IMR-90 (cell line): Measurements from ENCODE around the gene DOCK1. TPM values are rescaled to one million over a fixed set of nuclear protein-coding genes. Genes with fewer than 3 reads are reported as not detected.

Experiments used
- ATAC-seq: fragments of 200-7000 bp; cut with Tn5 transposase; 2 replicates; pipeline ENCODE4 v1.9.1; 2020; ENCODE audit warnings: low read depth, mild to moderate bottlenecking, moderate library complexity
- BruUV-seq: library from RNA; stranded (reverse); fragments of 400-500 nt; replicated peaks from 2 replicates; lab custom pipeline; 2021; lab: Mats Ljungman, UMichigan
- CTCF ChIA-PET: fragments of 300-600 bp; formaldehyde crosslinking; extraction: SDS; loops from one replicate; lab custom pipeline; 2021; ENCODE audit warnings: antibody characterized with exemption; lab: Yijun Ruan, JAX
- POLR2A ChIA-PET: fragments of 300-600 bp; sonication (Branson Sonifier 250); formaldehyde crosslinking; loops from one replicate; lab custom pipeline; 2022; ENCODE audit warnings: antibody characterized with exemption; ENCODE audit not compliant: unreplicated experiment; lab: Charles Lee
- DNase-seq: peaks from one replicate; pipeline ENCODE4 v3.0.0; 2013
- H2AFZ ChIP-seq: replicated peaks from 2 replicates; pipeline ENCODE3; 2013; ENCODE audit warnings: low read length, mild to moderate bottlenecking; ENCODE audit not compliant: poor library complexity
- H2AK5ac ChIP-seq: 2 replicates; pipeline ENCODE4 v1.6.1; 2013; ENCODE audit warnings: low read depth, low read length, inconsistent platforms
- H2AK9ac ChIP-seq: replicated peaks from 2 replicates; pipeline ENCODE3; 2013; ENCODE audit warnings: mild to moderate bottlenecking, low read depth, low read length, moderate library complexity; ENCODE audit not compliant: poor library complexity
- H2BK120ac ChIP-seq: 2 replicates; pipeline ENCODE4 v1.6.1; 2013; ENCODE audit warnings: low read depth, low read length, inconsistent platforms
- H2BK15ac ChIP-seq: 3 replicates; pipeline ENCODE4 v1.6.1; 2013; ENCODE audit warnings: low read depth, low read length, inconsistent platforms
- H2BK20ac ChIP-seq: 2 replicates; pipeline ENCODE4 v1.6.1; 2013; ENCODE audit warnings: low read depth, mild to moderate bottlenecking, inconsistent platforms, low read length, moderate library complexity
- H2BK5ac ChIP-seq: 2 replicates; pipeline ENCODE4 v1.6.1; 2013; ENCODE audit warnings: mild to moderate bottlenecking, low read depth, low read length, inconsistent platforms; ENCODE audit not compliant: poor library complexity, severe bottlenecking
- H3K14ac ChIP-seq: replicated peaks from 2 replicates; pipeline ENCODE4 v1.6.1; 2013; ENCODE audit warnings: low read depth, low read length, inconsistent platforms
- H3K18ac ChIP-seq: 2 replicates; pipeline ENCODE4 v1.6.1; 2013; ENCODE audit warnings: low read depth, low read length, control low read depth
- H3K23ac ChIP-seq: 2 replicates; pipeline ENCODE4 v1.6.1; 2013; ENCODE audit warnings: low read depth, low read length, inconsistent platforms
- H3K27ac ChIP-seq: 2 replicates; pipeline ENCODE4 v1.5.1; 2013; ENCODE audit warnings: mild to moderate bottlenecking, control low read depth, low read length; ENCODE audit not compliant: insufficient read depth
- H3K27me3 ChIP-seq: 2 replicates; pipeline ENCODE4 v1.6.1; 2013; ENCODE audit warnings: low read length; ENCODE audit not compliant: control insufficient read depth, insufficient read depth
- H3K36me3 ChIP-seq: 2 replicates; pipeline ENCODE4 v1.6.1; 2013; ENCODE audit warnings: low read length, mixed read lengths; ENCODE audit not compliant: control insufficient read depth, insufficient read depth
- H3K4ac ChIP-seq: 2 replicates; pipeline ENCODE4 v1.6.1; 2013; ENCODE audit warnings: low read depth, low read length, inconsistent platforms
- H3K4me1 ChIP-seq: 2 replicates; pipeline ENCODE4 v1.6.1; 2013; ENCODE audit warnings: low read length, mixed read lengths; ENCODE audit not compliant: control insufficient read depth, insufficient read depth
- H3K4me2 ChIP-seq: 2 replicates; pipeline ENCODE4 v1.6.1; 2013; ENCODE audit warnings: low read depth, mild to moderate bottlenecking, control low read depth, low read length, moderate library complexity
- H3K4me3 ChIP-seq: 2 replicates; pipeline ENCODE4 v1.5.1; 2013; ENCODE audit warnings: low read depth, mild to moderate bottlenecking, control low read depth, low read length, moderate library complexity; ENCODE audit not compliant: insufficient read depth
- H3K56ac ChIP-seq: 2 replicates; pipeline ENCODE4 v1.6.1; 2013; ENCODE audit warnings: low read length, inconsistent platforms; ENCODE audit not compliant: insufficient read depth; ENCODE audit errors: extremely low read depth
- H3K79me1 ChIP-seq, 2 experiments: 2 replicates each; pipeline ENCODE4 v1.6.1; 2013; ENCODE audit warnings: low read length in 2 of 2, inconsistent platforms in 1 of 2, low read depth in 1 of 2
- H3K9ac ChIP-seq: 2 replicates; pipeline ENCODE4 v1.6.1; 2013; ENCODE audit warnings: low read depth, low read length, control low read depth
- H3K9me1 ChIP-seq: 2 replicates; pipeline ENCODE4 v1.6.1; 2013; ENCODE audit warnings: low read length, inconsistent platforms; ENCODE audit not compliant: insufficient read depth
- H3K9me3 ChIP-seq: 2 replicates; pipeline ENCODE4 v1.6.1; 2013; ENCODE audit warnings: low read length; ENCODE audit not compliant: control insufficient read depth, insufficient read depth
- H4K20me1 ChIP-seq: 2 replicates; pipeline ENCODE4 v1.6.1; 2013; ENCODE audit warnings: low read length, inconsistent platforms; ENCODE audit not compliant: insufficient read depth
- H4K5ac ChIP-seq: 2 replicates; pipeline ENCODE4 v1.6.1; 2013; ENCODE audit warnings: mild to moderate bottlenecking, low read depth, low read length, control low read depth
- H4K8ac ChIP-seq, 2 experiments: 2 replicates each; pipeline ENCODE4 v1.6.1; 2013; ENCODE audit warnings: low read depth in 2 of 2, low read length in 2 of 2, control low read depth in 1 of 2, inconsistent platforms in 1 of 2
- H4K91ac ChIP-seq: 2 replicates; pipeline ENCODE4 v1.6.1; 2013; ENCODE audit warnings: low read depth, low read length, inconsistent platforms; ENCODE audit not compliant: insufficient read depth
- BHLHE40 ChIP-seq: fragments of 150-350 bp; IDR thresholded peaks from 2 replicates; pipeline ENCODE4 v1.6.1; 2016; ENCODE audit warnings: mild to moderate bottlenecking, low read depth, low read length
- CEBPB ChIP-seq: IDR thresholded peaks from 2 replicates; pipeline ENCODE4 v1.6.1; 2012; ENCODE audit warnings: low read depth, low read length, improper control_type of control experiment
- CHD1 ChIP-seq: IDR thresholded peaks from 2 replicates; pipeline ENCODE4 v1.6.1; 2012; ENCODE audit warnings: low read depth, low read length, improper control_type of control experiment
- FOS ChIP-seq: fragments of 150-350 bp; IDR thresholded peaks from 2 replicates; pipeline ENCODE4 v1.6.1; 2016; ENCODE audit warnings: low read depth, low read length
- MAFK ChIP-seq: IDR thresholded peaks from 2 replicates; pipeline ENCODE4 v1.6.1; 2012; ENCODE audit warnings: low read depth, low read length, improper control_type of control experiment
- MAZ ChIP-seq: IDR thresholded peaks from 2 replicates; pipeline ENCODE4 v1.6.1; 2012; ENCODE audit warnings: low read depth, mild to moderate bottlenecking, low read length, improper control_type of control experiment, moderate library complexity, borderline replicate concordance
- MXI1 ChIP-seq: IDR thresholded peaks from 2 replicates; pipeline ENCODE4 v1.6.1; 2012; ENCODE audit warnings: low read depth, mild to moderate bottlenecking, low read length, moderate library complexity, borderline replicate concordance
- NFE2L2 ChIP-seq: fragments of 150-350 bp; IDR thresholded peaks from 2 replicates; pipeline ENCODE4 v1.6.1; 2016; ENCODE audit warnings: low read depth, mild to moderate bottlenecking, low read length
- POLR2A ChIP-seq: IDR thresholded peaks from 2 replicates; pipeline ENCODE4 v1.6.1; 2012; ENCODE audit warnings: mild to moderate bottlenecking, low read depth, low read length
- RAD21 ChIP-seq: IDR thresholded peaks from 2 replicates; pipeline ENCODE4 v1.6.1; 2012; ENCODE audit warnings: low read length, improper control_type of control experiment
- RCOR1 ChIP-seq: IDR thresholded peaks from 2 replicates; pipeline ENCODE4 v1.6.1; 2012; ENCODE audit warnings: mild to moderate bottlenecking, low read length, improper control_type of control experiment; ENCODE audit not compliant: insufficient replicate concordance
- RFX5 ChIP-seq: IDR thresholded peaks from 2 replicates; pipeline ENCODE4 v1.8.0; 2012; ENCODE audit warnings: low read depth, mild to moderate bottlenecking, low read length, moderate library complexity
- SMC3 ChIP-seq: fragments of 150-350 bp; IDR thresholded peaks from 2 replicates; pipeline ENCODE4 v1.6.1; 2016; ENCODE audit warnings: low read depth, mild to moderate bottlenecking, antibody characterized with exemption, low read length, moderate library complexity
- WGBS, 2 experiments: methylation state at CpG; one replicate each; pipeline versions ENCODE4 v1.1.5 to v1.1.7; 2013; ENCODE audit warnings: missing lambda C conversion rate in 2 of 2; ENCODE audit not compliant: insufficient read length in 1 of 2; ENCODE audit errors: extremely low coverage in 2 of 2; 5-methylcytosine and 5-hydroxymethylcytosine counted together
- dilution Hi-C: fragments of 300-500 bp; cut with HindIII; formaldehyde crosslinking; loops from one replicate; pipeline ENCODE4 v1.14.3; 2018; ENCODE audit warnings: low sequenced_read_pairs; ENCODE audit not compliant: unreplicated experiment
- in situ Hi-C: fragments of 300-500 bp; cut with MboI; formaldehyde crosslinking; loops from 3 replicates; pipeline ENCODE4 v1.14.3; 2019; ENCODE audit warnings: low sequenced_read_pairs, inconsistent platforms, mixed read lengths
- intact Hi-C: fragments of 100-400 bp; cut with micrococcal nuclease; formaldehyde crosslinking; loops from 2 replicates; pipeline ENCODE4 v1.10.0; 2022
- polyA plus RNA-seq, 3 experiments: library from polyadenylated mRNA; depleted of rRNA; stranded (reverse); fragments of >200 nt; gene quantifications; 2 replicates each; pipeline ENCODE4 v1.2.3, GENCODE V29; 2012; ENCODE audit warnings: low replicate concordance in 1 of 3
- total RNA-seq: library from RNA; depleted of rRNA; stranded (reverse); fragments of >200 nt; gene quantifications from 2 replicates; pipeline ENCODE4 v1.2.3, GENCODE V29; 2012
- TF ChIP-seq, protein P1 (sequence below): fragments of 150-350 bp; IDR thresholded peaks from 2 replicates; pipeline ENCODE4 v1.6.1; 2017; ENCODE audit warnings: mild to moderate bottlenecking, antibody characterized with exemption, low read length, low read depth
- TF ChIP-seq, protein P2 (sequence below): conservative IDR thresholded peaks from 2 replicates; pipeline ENCODE4 v1.5.1; 2012; ENCODE audit warnings: mild to moderate bottlenecking, low read depth, low read length, improper control_type of control experiment
- TF ChIP-seq, protein P3 (sequence below): fragments of 150-350 bp; IDR thresholded peaks from 2 replicates; pipeline ENCODE4 v1.6.1; 2016; ENCODE audit warnings: low read depth, mild to moderate bottlenecking, low read length, moderate library complexity, borderline replicate concordance

DOCK1 gene
- total and polyA plus RNA-seq, 2 of the 4 experiments (the other 2 are of a cell fraction): 28.2 to 71.0 TPM

DNA sequence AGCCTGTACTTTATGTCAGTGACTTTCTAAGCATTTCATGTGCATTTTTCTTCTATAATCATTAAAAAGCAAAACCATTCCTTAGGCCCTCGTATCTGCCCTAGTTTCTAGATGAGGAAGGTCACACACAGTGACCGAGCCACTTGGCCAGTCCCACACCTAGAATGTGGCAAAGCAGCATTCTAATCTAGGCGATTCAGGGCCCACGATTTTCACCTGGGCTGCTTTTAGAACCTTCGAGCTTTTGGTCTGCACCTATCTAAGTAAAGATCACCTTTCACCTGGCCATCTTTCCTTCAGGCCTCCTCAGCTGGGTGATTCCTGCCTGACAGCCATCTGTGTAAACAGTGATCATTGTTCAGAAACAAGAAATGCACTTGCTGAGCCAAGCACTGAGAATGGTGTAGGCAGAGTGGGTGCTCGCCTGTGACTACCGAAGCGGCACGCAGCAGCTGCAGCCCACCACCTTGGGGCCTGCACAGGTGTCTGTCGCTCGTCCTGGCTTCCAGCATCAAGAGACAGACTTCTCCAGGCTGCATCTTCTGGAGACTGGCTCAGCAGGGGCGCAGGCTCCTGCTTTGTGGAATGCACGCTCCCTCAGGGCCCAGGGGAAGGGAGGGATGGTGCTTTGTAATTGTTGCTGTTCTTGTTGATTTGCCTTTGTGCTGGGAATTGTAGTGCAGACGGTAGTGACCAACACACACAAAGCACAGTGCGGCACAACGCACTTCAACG, 440.2 kb downstream of the DOCK1 start:
- Histone ChIP-seq H3K56ac (no peak overlapping the region), H2BK120ac (no peak overlapping the region), H3K14ac (no peak overlapping the region), H3K18ac (no peak overlapping the region), H3K27me3 (no peaks in the 10 kb centered on the region), H3K4ac (no peak overlapping the region), H4K91ac (no peak overlapping the region), H3K23ac (no peak overlapping the region), H4K20me1 (no peaks in the 10 kb centered on the region), H3K9me3 (no peaks in the 10 kb centered on the region), H2AK5ac (no peak overlapping the region), H4K8ac (no peak overlapping the region), H2BK20ac (no peak overlapping the region), H4K5ac (no peak overlapping the region), H2AFZ (no peak overlapping the region), H3K4me2 (no peak overlapping the region), H2AK9ac (peak overlapping the region; percentile 23), H3K79me1 (no peaks in the 10 kb centered on the region; a peak in 1 of 4 replicates), H3K36me3 (peaks cover 16% of the 10 kb centered on the region), H3K27ac (no peak overlapping the region), H3K9me1 (peaks cover 4% of the 10 kb centered on the region; the same call in 1 of the 2 replicates), H3K4me3 (no peak overlapping the region), H2BK15ac (no peak overlapping the region), H2BK5ac (no peak overlapping the region), H3K4me1 (peaks cover 5% of the 10 kb centered on the region), H3K9ac (no peak overlapping the region)
- intact Hi-C loops (no loop called here), dilution Hi-C loops (no loop called here), in situ Hi-C loops (no loop called here)
- CTCF ChIA-PET: no interaction called here
- WGBS, 2 experiments: 96% methylated on average over 4 of the region's 17 CpGs; no CpG with 5 or more reads in 1 of the 2 experiments
- TF ChIP-seq MAFK: no peak
- TF ChIP-seq MXI1: no peak
- TF ChIP-seq POLR2A: no peak
- TF ChIP-seq RFX5: no peak
- no peak for TF ChIP-seq CHD1
- TF ChIP-seq SMC3: no peak
- TF ChIP-seq RAD21: no peak
- TF ChIP-seq, protein P1, sequence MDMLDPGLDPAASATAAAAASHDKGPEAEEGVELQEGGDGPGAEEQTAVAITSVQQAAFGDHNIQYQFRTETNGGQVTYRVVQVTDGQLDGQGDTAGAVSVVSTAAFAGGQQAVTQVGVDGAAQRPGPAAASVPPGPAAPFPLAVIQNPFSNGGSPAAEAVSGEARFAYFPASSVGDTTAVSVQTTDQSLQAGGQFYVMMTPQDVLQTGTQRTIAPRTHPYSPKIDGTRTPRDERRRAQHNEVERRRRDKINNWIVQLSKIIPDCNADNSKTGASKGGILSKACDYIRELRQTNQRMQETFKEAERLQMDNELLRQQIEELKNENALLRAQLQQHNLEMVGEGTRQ: no peak
- no peak for TF ChIP-seq RCOR1
- TF ChIP-seq, protein P2, sequence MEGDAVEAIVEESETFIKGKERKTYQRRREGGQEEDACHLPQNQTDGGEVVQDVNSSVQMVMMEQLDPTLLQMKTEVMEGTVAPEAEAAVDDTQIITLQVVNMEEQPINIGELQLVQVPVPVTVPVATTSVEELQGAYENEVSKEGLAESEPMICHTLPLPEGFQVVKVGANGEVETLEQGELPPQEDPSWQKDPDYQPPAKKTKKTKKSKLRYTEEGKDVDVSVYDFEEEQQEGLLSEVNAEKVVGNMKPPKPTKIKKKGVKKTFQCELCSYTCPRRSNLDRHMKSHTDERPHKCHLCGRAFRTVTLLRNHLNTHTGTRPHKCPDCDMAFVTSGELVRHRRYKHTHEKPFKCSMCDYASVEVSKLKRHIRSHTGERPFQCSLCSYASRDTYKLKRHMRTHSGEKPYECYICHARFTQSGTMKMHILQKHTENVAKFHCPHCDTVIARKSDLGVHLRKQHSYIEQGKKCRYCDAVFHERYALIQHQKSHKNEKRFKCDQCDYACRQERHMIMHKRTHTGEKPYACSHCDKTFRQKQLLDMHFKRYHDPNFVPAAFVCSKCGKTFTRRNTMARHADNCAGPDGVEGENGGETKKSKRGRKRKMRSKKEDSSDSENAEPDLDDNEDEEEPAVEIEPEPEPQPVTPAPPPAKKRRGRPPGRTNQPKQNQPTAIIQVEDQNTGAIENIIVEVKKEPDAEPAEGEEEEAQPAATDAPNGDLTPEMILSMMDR: no peak
- TF ChIP-seq FOS: no peak
- TF ChIP-seq BHLHE40: no peak
- no peak for TF ChIP-seq MAZ
- TF ChIP-seq, protein P3, sequence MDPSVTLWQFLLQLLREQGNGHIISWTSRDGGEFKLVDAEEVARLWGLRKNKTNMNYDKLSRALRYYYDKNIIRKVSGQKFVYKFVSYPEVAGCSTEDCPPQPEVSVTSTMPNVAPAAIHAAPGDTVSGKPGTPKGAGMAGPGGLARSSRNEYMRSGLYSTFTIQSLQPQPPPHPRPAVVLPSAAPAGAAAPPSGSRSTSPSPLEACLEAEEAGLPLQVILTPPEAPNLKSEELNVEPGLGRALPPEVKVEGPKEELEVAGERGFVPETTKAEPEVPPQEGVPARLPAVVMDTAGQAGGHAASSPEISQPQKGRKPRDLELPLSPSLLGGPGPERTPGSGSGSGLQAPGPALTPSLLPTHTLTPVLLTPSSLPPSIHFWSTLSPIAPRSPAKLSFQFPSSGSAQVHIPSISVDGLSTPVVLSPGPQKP: no peak
- no peak for TF ChIP-seq NFE2L2
- TF ChIP-seq CEBPB: no peak
- ATAC-seq (no peak), DNase-seq (no peak)
- POLR2A ChIA-PET: no interaction called here
- no TSS peak for BruUV-seq
